HG03469 (cell line): ENCODE measurements around the gene OSMR.
"Not testable (repeated sequence)": the region's sequence is repeated elsewhere in the genome, so short reads cannot be mapped to it uniquely, and the experiment has no call there.

ENCODE experiments used
- ATAC-seq: cut with Tn5 transposase; IDR thresholded peaks from one replicate; pipeline ENCODE4 v1.9.1; 2021; ENCODE audit warnings: mild to moderate bottlenecking, moderate library complexity, moderate number of reproducible peaks; ENCODE audit not compliant: unreplicated experiment

OSMR gene

GRCh38 chr5:38830521-38831051 is 15.2 kb upstream of the OSMR start:
- no peak for ATAC-seq

- ATAC-seq: no peak
These were observed 14.7 kb upstream of the OSMR start for GRCh38 chr5:38831117-38831516.

GRCh38 chr5:38831909-38832308 is 13.9 kb upstream of the OSMR start:
- ATAC-seq: no peak

GRCh38 chr5:38832810-38833209 is 13.0 kb upstream of the OSMR start:
- ATAC-seq: no peak

GRCh38 chr5:38835887-38836286 is 9.9 kb upstream of the OSMR start:
- ATAC-seq: no peak

GRCh38 chr5:38837416-38837815 is 8.4 kb upstream of the OSMR start:
- ATAC-seq: no peak

- no peak for ATAC-seq
These were observed 7.9 kb upstream of the OSMR start for GRCh38 chr5:38837932-38838331.

- ATAC-seq: no peak
These were observed 2.1 kb upstream of the OSMR start for GRCh38 chr5:38843665-38844064.

GRCh38 chr5:38846379-38847011 is 683 bp downstream of the OSMR start:
- ATAC-seq: no peak

GRCh38 chr5:38847559-38848347 is 1.9 kb downstream of the OSMR start:
- ATAC-seq: no peak

GRCh38 chr5:38848637-38849036 is 2.8 kb downstream of the OSMR start:
- ATAC-seq: no peak

GRCh38 chr5:38851640-38852039 is 5.8 kb downstream of the OSMR start:
- ATAC-seq: not testable (repeated sequence)

- ATAC-seq: no peak
These were observed 8.1 kb downstream of the OSMR start for GRCh38 chr5:38853753-38854470.

GRCh38 chr5:38854907-38855306 is 9.1 kb downstream of the OSMR start:
- no peak for ATAC-seq

GRCh38 chr5:38856660-38857059 is 10.8 kb downstream of the OSMR start:
- ATAC-seq: no peak

GRCh38 chr5:38858839-38859238 is 13.0 kb downstream of the OSMR start:
- no peak for ATAC-seq

GRCh38 chr5:38861986-38862770 is 16.4 kb downstream of the OSMR start:
- not testable (repeated sequence) for ATAC-seq

GRCh38 chr5:38866362-38867031 is 20.7 kb downstream of the OSMR start:
- ATAC-seq: no peak

- ATAC-seq: no peak
These were observed 21.2 kb downstream of the OSMR start for GRCh38 chr5:38867032-38867398.

- no peak for ATAC-seq
These were observed 21.6 kb downstream of the OSMR start for GRCh38 chr5:38867416-38867815.
